Activated CD8-positive, alpha-beta memory T cell treated with anti-CD3 and anti-CD28 coated beads, Interleukin-2, amount 50 U/mL, for 24 hours (primary cell): ENCODE measurements around the gene ETFA.

Source experiments
- DNase-seq: peaks from one replicate; pipeline ENCODE4 v3.0.0-alpha.2; 2020; ENCODE audit errors: extremely low read depth

The ETFA gene

GRCh38 chr15:76215634-76216033 lies 95.6 kb downstream of the ETFA start:
- no peak for DNase-seq

DNA sequence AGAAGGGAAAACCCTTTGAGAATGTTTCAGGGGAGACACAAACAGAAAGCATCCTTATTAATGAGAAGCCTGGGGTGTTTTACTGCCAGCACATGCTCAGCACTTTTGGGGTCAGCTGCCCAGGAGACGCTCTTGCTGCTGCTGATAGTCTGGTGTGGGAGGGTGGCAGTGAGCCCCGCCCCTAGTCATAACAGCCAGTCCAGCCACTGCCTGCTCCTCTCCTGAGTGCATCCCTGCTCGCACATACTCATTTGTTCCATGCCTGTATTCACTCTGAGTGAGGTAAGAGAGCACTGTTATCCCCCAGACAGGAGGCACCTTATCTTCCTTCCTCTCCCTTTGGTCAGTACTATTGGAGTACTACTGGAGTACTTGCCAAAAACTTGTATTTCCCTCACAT lies 101.3 kb downstream of the ETFA start:
- DNase-seq = no peak

DNA sequence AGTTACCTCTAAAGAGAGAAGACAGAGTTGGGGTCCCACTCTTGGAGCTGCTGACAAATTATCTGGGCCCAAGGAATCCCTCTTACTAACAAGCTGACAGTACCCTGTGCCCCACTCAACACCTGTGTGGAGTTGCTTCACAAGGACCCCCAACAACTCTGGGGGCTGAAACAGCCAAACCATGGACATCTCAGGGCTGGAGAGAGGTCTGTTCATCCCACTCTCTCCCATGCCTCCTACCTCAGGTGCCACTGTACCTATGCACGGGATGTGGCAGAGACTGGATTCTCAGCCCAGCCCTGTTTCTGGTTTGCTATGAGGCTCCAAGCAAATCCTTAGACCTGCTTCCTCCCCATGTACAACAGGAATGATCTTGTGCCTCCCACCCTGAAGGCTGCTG lies 101.7 kb downstream of the ETFA start:
- DNase-seq = no peak

- DNase-seq = no peak
These were observed 102.4 kb downstream of the ETFA start for GRCh38 chr15:76208786-76209424.

GRCh38 chr15:76208084-76208785 lies 103.0 kb downstream of the ETFA start:
- no peak for DNase-seq

- no peak for DNase-seq
These were observed 104.8 kb downstream of the ETFA start for GRCh38 chr15:76206325-76206976.

- no peak for DNase-seq
These were observed 106.3 kb downstream of the ETFA start for GRCh38 chr15:76204916-76205460.

DNA sequence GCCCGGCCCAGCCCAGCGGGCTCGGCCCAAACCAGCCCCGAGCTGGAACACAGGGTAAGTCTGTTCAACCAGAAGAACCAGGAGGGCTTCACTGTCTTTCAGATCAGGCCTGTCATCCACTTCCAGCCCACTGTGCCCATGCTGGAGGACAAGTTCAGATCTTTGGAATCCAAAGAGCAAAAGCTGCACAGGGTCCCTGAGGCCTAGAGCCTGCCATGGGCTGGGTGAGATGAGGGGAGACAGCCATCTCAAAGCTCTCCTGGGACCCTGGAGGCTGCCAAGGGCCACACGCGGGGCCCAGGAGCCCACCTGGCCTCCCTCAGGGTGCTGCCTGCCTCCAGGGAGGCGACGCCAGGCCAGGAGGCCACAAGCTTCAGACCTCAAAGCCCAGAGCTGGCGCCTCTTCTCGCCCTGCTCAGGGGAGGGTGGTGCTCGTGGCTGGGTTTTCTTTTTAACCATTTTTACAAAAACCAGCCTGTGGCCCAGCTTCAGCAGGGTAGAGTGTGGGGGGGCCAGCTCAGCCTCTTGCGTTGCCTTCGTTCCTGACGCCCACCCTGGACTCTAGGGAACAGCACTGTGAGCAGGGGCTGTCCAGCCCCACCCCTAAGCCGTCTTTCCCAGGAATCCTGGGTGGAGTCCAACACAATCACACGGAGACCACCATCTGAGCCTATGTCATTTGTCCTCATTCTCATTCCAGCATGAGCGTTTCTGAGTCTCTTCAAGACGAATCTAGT lies 107.0 kb downstream of the ETFA start:
- DNase-seq = no peak

GRCh38 chr15:76203346-76204108 lies 107.7 kb downstream of the ETFA start:
- DNase-seq = no peak

GRCh38 chr15:76201536-76202255 lies 109.6 kb downstream of the ETFA start:
- no peak for DNase-seq

DNA sequence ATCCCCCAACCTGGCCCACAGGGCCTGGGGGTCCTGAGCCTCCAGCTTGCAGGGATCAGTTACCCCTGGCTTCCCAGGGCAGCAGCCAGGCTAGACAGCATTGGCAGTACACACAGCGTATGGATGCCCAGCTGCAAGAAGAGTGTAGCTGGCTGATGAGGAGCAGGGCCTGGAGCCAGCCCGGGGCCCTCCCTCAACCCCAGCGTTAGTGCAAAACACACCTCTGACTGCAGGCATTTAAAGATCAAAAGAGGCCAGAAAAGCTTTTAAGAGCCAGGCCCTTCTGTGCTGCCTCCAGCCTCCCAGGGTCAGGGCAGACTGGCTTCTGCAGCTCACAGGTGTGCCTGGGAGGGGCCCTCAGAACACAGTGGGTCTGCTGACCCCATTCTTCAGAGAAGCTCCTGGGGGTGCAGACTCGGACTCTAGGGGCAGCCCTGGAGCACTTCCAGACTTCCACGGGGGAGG lies 110.6 kb downstream of the ETFA start:
- no peak for DNase-seq

DNA sequence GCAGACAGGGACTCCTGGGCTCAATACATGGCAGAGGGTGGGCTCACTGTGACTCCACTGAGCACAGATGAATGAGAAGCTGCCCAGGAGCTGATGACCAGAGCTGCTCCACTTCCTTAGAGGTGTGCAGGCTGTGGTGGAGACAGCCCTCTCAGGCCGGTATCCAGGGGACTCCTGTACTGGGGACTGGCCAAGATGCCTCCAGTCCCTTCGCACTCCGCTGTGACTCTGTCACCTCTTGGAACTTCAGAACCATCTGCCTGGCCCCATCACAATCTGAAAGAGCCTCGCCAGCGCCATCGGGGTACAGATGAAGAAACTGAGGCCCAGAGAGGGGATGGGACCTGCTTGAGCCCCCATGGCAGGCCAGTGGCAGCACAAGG lies 111.2 kb downstream of the ETFA start:
- DNase-seq = no peak

DNA sequence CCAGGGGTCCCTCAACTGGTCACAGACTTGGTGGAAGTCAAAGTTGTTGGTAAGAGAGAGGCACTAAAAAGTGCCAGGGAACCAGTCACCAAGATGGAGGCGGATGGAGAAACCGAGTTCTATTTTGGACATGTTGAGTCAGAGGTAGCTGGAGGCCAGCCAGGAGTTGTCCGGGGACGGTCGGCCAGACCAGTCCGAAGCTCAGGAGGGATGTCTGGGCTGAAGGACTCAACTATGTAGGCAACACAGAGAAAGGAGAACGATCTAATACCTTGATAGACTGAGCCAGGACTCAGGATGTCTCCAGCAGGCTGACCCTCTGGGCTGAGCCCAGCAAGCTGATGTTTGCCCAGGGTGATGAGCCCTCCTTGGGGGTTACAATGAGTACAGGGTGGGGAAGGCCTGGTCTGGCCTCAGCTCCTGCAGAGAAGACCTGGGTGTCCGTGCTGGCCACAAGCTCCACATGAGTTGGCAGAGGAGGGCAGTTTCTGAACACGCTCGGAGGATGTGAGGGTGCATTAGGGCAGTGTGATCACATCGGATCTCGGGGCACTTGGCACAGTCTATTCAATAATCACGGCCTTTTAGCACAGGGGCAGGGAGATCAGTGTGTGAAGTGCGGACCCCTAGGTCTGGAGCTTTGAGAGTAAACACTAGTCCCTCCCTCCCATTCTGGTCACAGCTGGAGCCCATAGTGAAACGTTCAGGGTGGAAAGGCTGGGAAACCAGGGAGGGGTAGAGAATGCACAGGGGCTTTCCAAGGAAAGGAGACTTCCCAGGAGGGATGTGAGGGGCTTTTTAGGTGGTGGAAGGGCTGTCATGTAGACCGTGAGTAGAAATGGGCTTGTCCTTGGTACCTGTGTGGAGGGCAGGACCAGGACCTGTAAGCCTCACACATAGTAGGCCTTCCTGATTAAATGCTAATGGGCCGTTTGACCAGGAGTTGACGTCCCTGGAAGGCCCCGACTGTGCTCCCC lies 111.9 kb downstream of the ETFA start:
- no peak for DNase-seq

- no peak for DNase-seq
These were observed 112.7 kb downstream of the ETFA start for GRCh38 chr15:76198456-76199105.

- DNase-seq = no peak
These were observed 113.4 kb downstream of the ETFA start for GRCh38 chr15:76197703-76198455.

DNA sequence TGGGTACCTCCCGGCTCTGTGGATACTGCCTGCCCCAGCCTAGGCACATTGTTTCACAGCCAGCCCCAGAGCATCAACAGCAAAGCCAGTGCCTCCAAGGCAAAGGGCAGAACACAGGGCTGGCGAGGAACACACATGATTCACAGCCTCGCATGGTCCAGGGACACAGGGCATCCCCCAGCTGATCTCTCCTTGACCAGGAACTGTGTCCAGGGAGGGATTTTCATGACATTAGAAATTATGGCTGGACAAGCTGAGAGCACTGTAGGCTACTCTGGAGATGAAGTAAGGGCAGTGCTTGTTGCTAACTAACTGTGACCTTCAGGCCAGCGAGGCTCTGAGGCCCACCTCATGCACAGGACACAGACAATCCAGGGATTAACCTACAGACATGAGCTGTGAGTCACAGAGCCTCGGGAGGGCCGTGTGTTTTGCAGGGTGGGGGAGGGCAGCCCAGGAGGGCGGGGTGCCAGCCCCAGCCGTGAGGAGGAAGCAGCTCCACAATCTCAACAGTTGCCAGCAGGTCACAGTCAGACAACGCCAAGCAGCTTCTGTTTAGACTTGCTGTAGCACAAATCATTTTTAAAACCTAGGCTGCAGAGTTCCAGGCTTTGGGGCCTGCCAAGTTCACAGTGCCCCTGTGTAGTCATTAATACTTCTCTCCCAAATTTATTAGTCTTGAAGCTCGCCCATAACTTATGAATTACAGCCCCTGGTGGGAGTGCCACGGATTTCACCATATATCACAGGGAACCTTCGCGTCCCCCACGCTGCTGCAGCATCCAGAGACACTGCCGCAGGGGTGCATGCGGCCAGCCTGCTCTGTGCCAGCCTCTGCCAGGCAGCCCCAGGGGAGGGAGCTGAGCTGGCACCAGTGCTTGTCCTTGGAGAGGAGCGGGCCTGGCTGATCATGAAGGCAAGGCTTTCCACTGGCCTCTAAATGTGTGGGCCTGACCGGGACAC lies 114.7 kb downstream of the ETFA start:
- DNase-seq = no peak
